ENCODE data around the gene OSCP1. TPM values are rescaled to one million over a fixed set of nuclear protein-coding genes. Genes with fewer than 3 reads are reported as not detected.
A peak's percentile ranks its signal among the peaks of the same experiment; 100 is the strongest.

OSCP1 gene
- total RNA-seq, 2 donors from 2014 or later = 2.7 to 3.1 TPM

- no peak for DNase-seq
- intact Hi-C loops (cut with DNase I, micrococcal nuclease) = no loop called here
- ATAC-seq = no peak
Observed at GRCh38 chr1:36476945-36477344, 26.7 kb upstream of the OSCP1 start.

GRCh38 chr1:36475910-36476604 is 25.8 kb upstream of the OSCP1 start:
- no peak for DNase-seq
- no peak for ATAC-seq
- intact Hi-C loops (cut with DNase I, micrococcal nuclease) = no loop called here

GRCh38 chr1:36475341-36475740 is 25.1 kb upstream of the OSCP1 start:
- intact Hi-C loops (cut with DNase I, micrococcal nuclease) = no loop called here
- DNase-seq = no peak
- ATAC-seq = no peak

- DNase-seq (no peak), ATAC-seq (no peak)
- intact Hi-C loops (cut with DNase I, micrococcal nuclease) = no loop called here
Observed at GRCh38 chr1:36472656-36473055, 22.4 kb upstream of the OSCP1 start.

GRCh38 chr1:36471830-36472641 is 21.8 kb upstream of the OSCP1 start:
- no peak for DNase-seq
- ATAC-seq = no peak
- intact Hi-C loops (cut with DNase I, micrococcal nuclease) = no loop called here

GRCh38 chr1:36469163-36469562 is 18.9 kb upstream of the OSCP1 start:
- no peak for ATAC-seq
- no peak for DNase-seq
- intact Hi-C loops (cut with DNase I, micrococcal nuclease) = no loop called here

- ATAC-seq = no peak
- intact Hi-C loops (cut with DNase I, micrococcal nuclease) = no loop called here
- no peak for DNase-seq
Observed at GRCh38 chr1:36467700-36468455, 17.6 kb upstream of the OSCP1 start.

- ATAC-seq = no peak
Observed at GRCh38 chr1:36467027-36467410, 16.8 kb upstream of the OSCP1 start.

GRCh38 chr1:36466370-36467026 is 16.2 kb upstream of the OSCP1 start:
- DNase-seq = no peak

More at GRCh38 chr1:36467027-36467410, 16.8 kb upstream of the OSCP1 start:
- no peak for DNase-seq
- intact Hi-C loops (cut with DNase I, micrococcal nuclease) = no loop called here

GRCh38 chr1:36465731-36466369 is 15.6 kb upstream of the OSCP1 start:
- no peak for ATAC-seq
- DNase-seq = no peak
- intact Hi-C loops (cut with DNase I, micrococcal nuclease) = no loop called here

More at GRCh38 chr1:36466370-36467026, 16.2 kb upstream of the OSCP1 start:
- intact Hi-C loops (cut with DNase I, micrococcal nuclease) = no loop called here
- ATAC-seq = no peak

GRCh38 chr1:36464605-36465393 is 14.5 kb upstream of the OSCP1 start:
- DNase-seq (no peak), ATAC-seq (peak; percentile 41)
- intact Hi-C loops (cut with DNase I, micrococcal nuclease) = no loop called here

GRCh38 chr1:36463803-36464604 is 13.8 kb upstream of the OSCP1 start, which contains the start of gene MRPS15:
Gene MRPS15, minus strand, starts transcription at chr1:36464384. Its CDS starts 109 bp downstream, at chr1:36464275.
- intact Hi-C loops (cut with DNase I, micrococcal nuclease) = no loop called here
- peak; percentile 96 for ATAC-seq
- DNase-seq = peak; percentile 96 to 98

GRCh38 chr1:36463463-36463802 is 13.2 kb upstream of the OSCP1 start:
- ATAC-seq (peak; percentile 24), DNase-seq (no peak)
- intact Hi-C loops (cut with DNase I, micrococcal nuclease) = no loop called here

GRCh38 chr1:36458910-36459309 is 8.7 kb upstream of the OSCP1 start:
- no peak for DNase-seq
- no peak for ATAC-seq
- intact Hi-C loops (cut with DNase I, micrococcal nuclease) = no loop called here

- intact Hi-C loops (cut with DNase I, micrococcal nuclease) = no loop called here
Observed at GRCh38 chr1:36457691-36458090, 7.4 kb upstream of the OSCP1 start.

GRCh38 chr1:36456391-36456928 is 6.2 kb upstream of the OSCP1 start:
- ATAC-seq = no peak
- intact Hi-C loops (cut with DNase I, micrococcal nuclease) = no loop called here

More at GRCh38 chr1:36457691-36458090, 7.4 kb upstream of the OSCP1 start:
- DNase-seq (no peak), ATAC-seq (no peak)

GRCh38 chr1:36455386-36455785 is 5.1 kb upstream of the OSCP1 start:
- intact Hi-C loops (cut with DNase I, micrococcal nuclease) = no loop called here
- no peak for ATAC-seq
- no peak for DNase-seq

More at GRCh38 chr1:36456391-36456928, 6.2 kb upstream of the OSCP1 start:
- DNase-seq = no peak

All from left colon (tissue), 2 donors.